IMR-90 (cell line): ENCODE data around the gene AGPS. TPM values are rescaled to one million over a fixed set of nuclear protein-coding genes. Genes with fewer than 3 reads are reported as not detected.

Source experiments
- ATAC-seq: fragments of 200-7000 bp; cut with Tn5 transposase; 2 replicates; pipeline ENCODE4 v1.9.1; 2020; ENCODE audit warnings: low read depth, mild to moderate bottlenecking, moderate library complexity
- BruUV-seq: library from RNA; stranded (reverse); fragments of 400-500 nt; replicated peaks from 2 replicates; lab custom pipeline; 2021; lab: Mats Ljungman, UMichigan
- CTCF ChIA-PET: fragments of 300-600 bp; formaldehyde crosslinking; extraction: SDS; loops from one replicate; lab custom pipeline; 2021; ENCODE audit warnings: antibody characterized with exemption; lab: Yijun Ruan, JAX
- POLR2A ChIA-PET: fragments of 300-600 bp; sonication (Branson Sonifier 250); formaldehyde crosslinking; loops from one replicate; lab custom pipeline; 2022; ENCODE audit warnings: antibody characterized with exemption; ENCODE audit not compliant: unreplicated experiment; lab: Charles Lee
- DNase-seq: peaks from one replicate; pipeline ENCODE4 v3.0.0; 2013
- H2AFZ ChIP-seq: replicated peaks from 2 replicates; pipeline ENCODE3; 2013; ENCODE audit warnings: low read length, mild to moderate bottlenecking; ENCODE audit not compliant: poor library complexity
- H2AK5ac ChIP-seq: 2 replicates; pipeline ENCODE4 v1.6.1; 2013; ENCODE audit warnings: low read depth, low read length, inconsistent platforms
- H2AK9ac ChIP-seq: replicated peaks from 2 replicates; pipeline ENCODE3; 2013; ENCODE audit warnings: mild to moderate bottlenecking, low read depth, low read length, moderate library complexity; ENCODE audit not compliant: poor library complexity
- H2BK120ac ChIP-seq: 2 replicates; pipeline ENCODE4 v1.6.1; 2013; ENCODE audit warnings: low read depth, low read length, inconsistent platforms
- H2BK15ac ChIP-seq: 3 replicates; pipeline ENCODE4 v1.6.1; 2013; ENCODE audit warnings: low read depth, low read length, inconsistent platforms
- H2BK20ac ChIP-seq: 2 replicates; pipeline ENCODE4 v1.6.1; 2013; ENCODE audit warnings: low read depth, mild to moderate bottlenecking, inconsistent platforms, low read length, moderate library complexity
- H2BK5ac ChIP-seq: 2 replicates; pipeline ENCODE4 v1.6.1; 2013; ENCODE audit warnings: mild to moderate bottlenecking, low read depth, low read length, inconsistent platforms; ENCODE audit not compliant: poor library complexity, severe bottlenecking
- H3K14ac ChIP-seq: replicated peaks from 2 replicates; pipeline ENCODE4 v1.6.1; 2013; ENCODE audit warnings: low read depth, low read length, inconsistent platforms
- H3K18ac ChIP-seq: 2 replicates; pipeline ENCODE4 v1.6.1; 2013; ENCODE audit warnings: low read depth, low read length, control low read depth
- H3K23ac ChIP-seq: 2 replicates; pipeline ENCODE4 v1.6.1; 2013; ENCODE audit warnings: low read depth, low read length, inconsistent platforms
- H3K27ac ChIP-seq: 2 replicates; pipeline ENCODE4 v1.5.1; 2013; ENCODE audit warnings: mild to moderate bottlenecking, control low read depth, low read length; ENCODE audit not compliant: insufficient read depth
- H3K27me3 ChIP-seq: 2 replicates; pipeline ENCODE4 v1.6.1; 2013; ENCODE audit warnings: low read length; ENCODE audit not compliant: control insufficient read depth, insufficient read depth
- H3K36me3 ChIP-seq: 2 replicates; pipeline ENCODE4 v1.6.1; 2013; ENCODE audit warnings: low read length, mixed read lengths; ENCODE audit not compliant: control insufficient read depth, insufficient read depth
- H3K4ac ChIP-seq: 2 replicates; pipeline ENCODE4 v1.6.1; 2013; ENCODE audit warnings: low read depth, low read length, inconsistent platforms
- H3K4me1 ChIP-seq: 2 replicates; pipeline ENCODE4 v1.6.1; 2013; ENCODE audit warnings: low read length, mixed read lengths; ENCODE audit not compliant: control insufficient read depth, insufficient read depth
- H3K4me2 ChIP-seq: 2 replicates; pipeline ENCODE4 v1.6.1; 2013; ENCODE audit warnings: low read depth, mild to moderate bottlenecking, control low read depth, low read length, moderate library complexity
- H3K4me3 ChIP-seq: 2 replicates; pipeline ENCODE4 v1.5.1; 2013; ENCODE audit warnings: low read depth, mild to moderate bottlenecking, control low read depth, low read length, moderate library complexity; ENCODE audit not compliant: insufficient read depth
- H3K56ac ChIP-seq: 2 replicates; pipeline ENCODE4 v1.6.1; 2013; ENCODE audit warnings: low read length, inconsistent platforms; ENCODE audit not compliant: insufficient read depth; ENCODE audit errors: extremely low read depth
- H3K79me1 ChIP-seq, 2 experiments: 2 replicates each; pipeline ENCODE4 v1.6.1; 2013; ENCODE audit warnings: low read length in 2 of 2, inconsistent platforms in 1 of 2, low read depth in 1 of 2
- H3K9ac ChIP-seq: 2 replicates; pipeline ENCODE4 v1.6.1; 2013; ENCODE audit warnings: low read depth, low read length, control low read depth
- H3K9me1 ChIP-seq: 2 replicates; pipeline ENCODE4 v1.6.1; 2013; ENCODE audit warnings: low read length, inconsistent platforms; ENCODE audit not compliant: insufficient read depth
- H3K9me3 ChIP-seq: 2 replicates; pipeline ENCODE4 v1.6.1; 2013; ENCODE audit warnings: low read length; ENCODE audit not compliant: control insufficient read depth, insufficient read depth
- H4K20me1 ChIP-seq: 2 replicates; pipeline ENCODE4 v1.6.1; 2013; ENCODE audit warnings: low read length, inconsistent platforms; ENCODE audit not compliant: insufficient read depth
- H4K5ac ChIP-seq: 2 replicates; pipeline ENCODE4 v1.6.1; 2013; ENCODE audit warnings: mild to moderate bottlenecking, low read depth, low read length, control low read depth
- H4K8ac ChIP-seq, 2 experiments: 2 replicates each; pipeline ENCODE4 v1.6.1; 2013; ENCODE audit warnings: low read depth in 2 of 2, low read length in 2 of 2, control low read depth in 1 of 2, inconsistent platforms in 1 of 2
- H4K91ac ChIP-seq: 2 replicates; pipeline ENCODE4 v1.6.1; 2013; ENCODE audit warnings: low read depth, low read length, inconsistent platforms; ENCODE audit not compliant: insufficient read depth
- CHD1 ChIP-seq: IDR thresholded peaks from 2 replicates; pipeline ENCODE4 v1.6.1; 2012; ENCODE audit warnings: low read depth, low read length, improper control_type of control experiment
- MAZ ChIP-seq: IDR thresholded peaks from 2 replicates; pipeline ENCODE4 v1.6.1; 2012; ENCODE audit warnings: low read depth, mild to moderate bottlenecking, low read length, improper control_type of control experiment, moderate library complexity, borderline replicate concordance
- MXI1 ChIP-seq: IDR thresholded peaks from 2 replicates; pipeline ENCODE4 v1.6.1; 2012; ENCODE audit warnings: low read depth, mild to moderate bottlenecking, low read length, moderate library complexity, borderline replicate concordance
- POLR2A ChIP-seq: IDR thresholded peaks from 2 replicates; pipeline ENCODE4 v1.6.1; 2012; ENCODE audit warnings: mild to moderate bottlenecking, low read depth, low read length
- WGBS, 2 experiments: methylation state at CpG; one replicate each; pipeline versions ENCODE4 v1.1.5 to v1.1.7; 2013; ENCODE audit warnings: missing lambda C conversion rate in 2 of 2; ENCODE audit not compliant: insufficient read length in 1 of 2; ENCODE audit errors: extremely low coverage in 2 of 2; 5-methylcytosine and 5-hydroxymethylcytosine counted together
- dilution Hi-C: fragments of 300-500 bp; cut with HindIII; formaldehyde crosslinking; loops from one replicate; pipeline ENCODE4 v1.14.3; 2018; ENCODE audit warnings: low sequenced_read_pairs; ENCODE audit not compliant: unreplicated experiment
- in situ Hi-C: fragments of 300-500 bp; cut with MboI; formaldehyde crosslinking; loops from 3 replicates; pipeline ENCODE4 v1.14.3; 2019; ENCODE audit warnings: low sequenced_read_pairs, inconsistent platforms, mixed read lengths
- intact Hi-C: fragments of 100-400 bp; cut with micrococcal nuclease; formaldehyde crosslinking; loops from 2 replicates; pipeline ENCODE4 v1.10.0; 2022
- polyA plus RNA-seq, 3 experiments: library from polyadenylated mRNA; depleted of rRNA; stranded (reverse); fragments of >200 nt; gene quantifications; 2 replicates each; pipeline ENCODE4 v1.2.3, GENCODE V29; 2012; ENCODE audit warnings: low replicate concordance in 1 of 3
- total RNA-seq: library from RNA; depleted of rRNA; stranded (reverse); fragments of >200 nt; gene quantifications from 2 replicates; pipeline ENCODE4 v1.2.3, GENCODE V29; 2012
- TF ChIP-seq, protein P1 (sequence below): fragments of 150-350 bp; IDR thresholded peaks from 2 replicates; pipeline ENCODE4 v1.6.1; 2017; ENCODE audit warnings: mild to moderate bottlenecking, antibody characterized with exemption, low read length, low read depth
- TF ChIP-seq, protein P2 (sequence below): fragments of 150-350 bp; IDR thresholded peaks from 2 replicates; pipeline ENCODE4 v1.6.1; 2016; ENCODE audit warnings: low read depth, mild to moderate bottlenecking, low read length, moderate library complexity, borderline replicate concordance

The AGPS gene
- total and polyA plus RNA-seq, 2 of the 4 experiments (the other 2 are of a cell fraction): 6.6 to 18.6 TPM

DNA sequence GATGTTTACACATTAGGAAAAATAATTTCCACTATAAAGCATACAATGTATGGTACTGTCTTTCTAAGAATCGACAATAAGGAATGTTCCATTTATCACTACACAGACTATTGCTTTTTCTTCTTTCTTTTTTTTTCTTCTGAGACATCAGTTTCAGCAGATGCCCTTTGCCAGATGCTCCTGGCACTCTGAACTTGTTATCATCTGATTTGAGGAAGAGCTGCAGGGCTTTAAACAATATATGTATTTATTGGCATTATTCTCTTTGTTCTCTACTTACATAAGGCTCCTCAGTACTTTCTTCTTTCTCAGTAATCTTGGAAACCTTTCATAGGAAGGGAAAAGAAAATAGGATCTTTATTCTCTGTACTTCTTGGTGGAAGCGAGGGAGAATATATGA, 45.0 kb upstream of the AGPS start:
- H2BK15ac ChIP-seq: no peak overlapping the region
- peaks cover 0 to 3% of the 10 kb centered on the region in 2 experiments; a peak in 2 of 4 replicates for H3K79me1 ChIP-seq
- DNase-seq (no peak), ATAC-seq (no peak)
- no peak overlapping the region for H3K23ac ChIP-seq
- no peak overlapping the region for H3K4ac ChIP-seq
- ChIA-PET CTCF (interaction anchor here (0.6 kb wide), 1 partner anchor 278 kb away, joined by 3 read pairs; no protein-coding TSS in a partner anchor), POLR2A (no interaction called here)
- no peak overlapping the region for H2BK20ac ChIP-seq
- H3K27me3 ChIP-seq: no peaks in the 10 kb centered on the region
- H3K9me3 ChIP-seq: no peaks in the 10 kb centered on the region
- no peak overlapping the region for H4K8ac ChIP-seq
- dilution Hi-C loops: no loop called here
- no peak overlapping the region for H2AK9ac ChIP-seq
- intact Hi-C loops: no loop called here
- in situ Hi-C loops: no loop called here
- no peak overlapping the region for H2AFZ ChIP-seq
- no peak overlapping the region for H3K27ac ChIP-seq
- H2AK5ac ChIP-seq: no peak overlapping the region
- H3K36me3 ChIP-seq: no peaks in the 10 kb centered on the region
- WGBS, 2 experiments: no CpG with 5 or more reads among the region's 2 CpGs
- no peak overlapping the region for H3K56ac ChIP-seq
- H2BK120ac ChIP-seq: no peak overlapping the region
- peaks cover 2% of the 10 kb centered on the region; the same call in 1 of the 2 replicates for H3K4me1 ChIP-seq
- H3K9me1 ChIP-seq: peaks cover 10% of the 10 kb centered on the region; the same call in 1 of the 2 replicates
- TF ChIP-seq MXI1 (no peak), MAZ (no peak), POLR2A (no peak), CHD1 (no peak)
- TF ChIP-seq, protein P1, sequence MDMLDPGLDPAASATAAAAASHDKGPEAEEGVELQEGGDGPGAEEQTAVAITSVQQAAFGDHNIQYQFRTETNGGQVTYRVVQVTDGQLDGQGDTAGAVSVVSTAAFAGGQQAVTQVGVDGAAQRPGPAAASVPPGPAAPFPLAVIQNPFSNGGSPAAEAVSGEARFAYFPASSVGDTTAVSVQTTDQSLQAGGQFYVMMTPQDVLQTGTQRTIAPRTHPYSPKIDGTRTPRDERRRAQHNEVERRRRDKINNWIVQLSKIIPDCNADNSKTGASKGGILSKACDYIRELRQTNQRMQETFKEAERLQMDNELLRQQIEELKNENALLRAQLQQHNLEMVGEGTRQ: no peak
- TF ChIP-seq, protein P2, sequence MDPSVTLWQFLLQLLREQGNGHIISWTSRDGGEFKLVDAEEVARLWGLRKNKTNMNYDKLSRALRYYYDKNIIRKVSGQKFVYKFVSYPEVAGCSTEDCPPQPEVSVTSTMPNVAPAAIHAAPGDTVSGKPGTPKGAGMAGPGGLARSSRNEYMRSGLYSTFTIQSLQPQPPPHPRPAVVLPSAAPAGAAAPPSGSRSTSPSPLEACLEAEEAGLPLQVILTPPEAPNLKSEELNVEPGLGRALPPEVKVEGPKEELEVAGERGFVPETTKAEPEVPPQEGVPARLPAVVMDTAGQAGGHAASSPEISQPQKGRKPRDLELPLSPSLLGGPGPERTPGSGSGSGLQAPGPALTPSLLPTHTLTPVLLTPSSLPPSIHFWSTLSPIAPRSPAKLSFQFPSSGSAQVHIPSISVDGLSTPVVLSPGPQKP: no peak
- H4K20me1 ChIP-seq: no peaks in the 10 kb centered on the region
- H4K91ac ChIP-seq: no peak overlapping the region
- BruUV-seq: no TSS peak
- H3K14ac ChIP-seq: no peak overlapping the region
- H3K18ac ChIP-seq: no peak overlapping the region
- no peak overlapping the region for H4K5ac ChIP-seq
- H3K4me3 ChIP-seq: no peak overlapping the region
- H2BK5ac ChIP-seq: no peak overlapping the region
- H3K4me2 ChIP-seq: no peak overlapping the region
- no peak overlapping the region for H3K9ac ChIP-seq
